Measurements from ENCODE around the gene MYO1E. TPM values are rescaled to one million over a fixed set of nuclear protein-coding genes. Genes with fewer than 3 reads are reported as not detected.

Gene MYO1E
- total and polyA plus RNA-seq, 7 donors, result 20.6 to 92.2 (median 32.1) TPM

- Histone ChIP-seq H3K27me3 (no peaks in the 10 kb centered on the region), H3K36me3 (peaks cover 0 to 40% (median 5%) of the 10 kb centered on the region in 4 donors), H3K4me1 (peaks cover 0 to 15% (median 5%) of the 10 kb centered on the region in 4 donors), H3K4me3 (no peak overlapping the region), H3K9me3 (no peaks in the 10 kb centered on the region), H3K27ac (peak overlapping the region in 2 of 4 donors; percentile 43 to 56)
- WGBS, 2 donors, result 23 to 50% methylated on average over 10 of the region's 10 CpGs
- TF ChIP-seq EP300 (IDR thresholded peaks at IDR 0.05), result no peak
- peak; percentile 14 to 56 (median 48) for TF ChIP-seq CTCF (IDR thresholded peaks at IDR 0.05)
- peak; percentile 66 for DNase-seq
- intact Hi-C loops (cut with DNase I), result loop anchor here (2.0 kb wide), 1 partner anchor 318 kb away; no protein-coding TSS in a partner anchor
Observed at GRCh38 chr15:59174835-59175831, 197.5 kb downstream of the MYO1E start.

DNA sequence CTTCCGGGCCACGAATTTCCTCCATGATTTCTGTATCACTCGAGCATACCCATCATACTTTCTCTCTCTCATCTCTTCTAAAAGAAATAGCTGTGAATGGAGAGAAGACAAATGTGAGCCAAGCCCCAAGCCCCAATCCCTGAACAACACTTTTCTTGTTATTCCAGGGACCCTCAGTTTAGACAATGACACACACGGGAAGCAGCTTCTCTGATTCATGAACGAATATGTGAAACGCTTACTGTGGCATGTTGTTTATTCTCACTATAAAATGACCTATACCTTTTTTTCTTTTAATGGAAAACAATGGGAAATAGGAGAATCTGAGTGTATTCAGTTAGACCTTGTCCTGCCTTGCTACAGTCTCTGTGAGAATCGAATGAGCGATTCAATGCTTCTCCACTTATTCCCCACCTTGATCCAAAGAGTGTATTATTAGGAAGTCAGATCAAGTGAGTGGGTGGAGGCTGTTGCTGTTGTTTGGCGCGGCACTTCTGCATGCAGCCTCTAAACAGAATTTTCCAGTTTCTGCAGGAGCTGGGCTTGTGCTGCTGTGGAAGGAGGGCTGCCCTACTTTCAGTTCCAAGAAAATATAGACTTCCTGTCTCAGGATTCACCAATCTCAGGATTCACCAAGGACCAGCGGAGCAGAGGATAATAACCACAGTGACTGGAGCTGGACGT, 198.4 kb downstream of the MYO1E start:
- DNase-seq, result no peak
- intact Hi-C loops (cut with DNase I), result loop anchor here (2.0 kb wide), 1 partner anchor 319 kb away; no protein-coding TSS in a partner anchor
- H3K36me3 ChIP-seq, result peaks cover 0 to 40% (median 5%) of the 10 kb centered on the region in 4 donors
- H3K27ac ChIP-seq, result peak overlapping the region in 1 of 4 donors; percentile 56
- peaks cover 0 to 23% (median 7%) of the 10 kb centered on the region in 4 donors for H3K4me1 ChIP-seq
- TF ChIP-seq EP300 (IDR thresholded peaks at IDR 0.05) (no peak), POLR2A (IDR thresholded peaks at IDR 0.05) (no peak), POLR2AphosphoS5 (IDR thresholded peaks at IDR 0.05) (no peak), CTCF (IDR thresholded peaks at IDR 0.05) (no peak)
- WGBS, 2 donors, result 88 to 89% methylated on average over 12 of the region's 12 CpGs
- no peaks in the 10 kb centered on the region for H3K9me3 ChIP-seq
- H3K27me3 ChIP-seq, result no peaks in the 10 kb centered on the region
- no peak overlapping the region for H3K4me3 ChIP-seq

DNA sequence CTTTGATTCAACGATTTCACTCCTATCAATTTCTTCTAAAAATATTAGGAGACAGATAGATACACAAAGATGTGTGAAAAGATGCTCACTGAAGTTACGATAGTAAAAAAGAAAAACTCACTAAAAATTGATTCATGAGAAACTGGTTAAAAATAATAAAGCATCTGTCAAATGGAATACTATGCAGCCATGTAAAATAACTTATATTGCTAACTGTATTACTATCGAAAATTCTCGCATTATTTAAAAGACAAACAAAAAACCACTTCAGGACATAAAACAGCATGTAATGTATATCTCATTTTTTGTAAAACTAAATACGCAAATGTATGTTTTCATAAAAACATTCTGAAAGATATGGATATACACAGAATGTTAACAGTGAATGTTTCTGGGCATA, 199.5 kb downstream of the MYO1E start:
- Histone ChIP-seq H3K27ac (no peak overlapping the region), H3K4me1 (peaks cover 0 to 31% (median 10%) of the 10 kb centered on the region in 4 donors), H3K4me3 (no peak overlapping the region), H3K27me3 (no peaks in the 10 kb centered on the region), H3K9me3 (no peaks in the 10 kb centered on the region), H3K36me3 (peaks cover 0 to 36% (median 5%) of the 10 kb centered on the region in 4 donors)
- 96 to 98% methylated on average over 5 of the region's 5 CpGs for WGBS, 2 donors
- no peak for TF ChIP-seq POLR2AphosphoS5 (IDR thresholded peaks at IDR 0.05)
- TF ChIP-seq EP300 (IDR thresholded peaks at IDR 0.05), result no peak
- no peak for TF ChIP-seq CTCF (IDR thresholded peaks at IDR 0.05)
- TF ChIP-seq POLR2A (IDR thresholded peaks at IDR 0.05), result no peak
- intact Hi-C loops (cut with DNase I), result no loop called here
- no peak for DNase-seq

- Histone ChIP-seq H3K27me3 (no peaks in the 10 kb centered on the region), H3K36me3 (peaks cover 0 to 33% (median 3%) of the 10 kb centered on the region in 4 donors), H3K27ac (no peak overlapping the region), H3K4me3 (no peak overlapping the region), H3K9me3 (no peaks in the 10 kb centered on the region), H3K4me1 (peaks cover 0 to 31% (median 10%) of the 10 kb centered on the region in 4 donors)
- DNase-seq, result no peak
- intact Hi-C loops (cut with DNase I), result no loop called here
- TF ChIP-seq POLR2AphosphoS5 (IDR thresholded peaks at IDR 0.05) (no peak), POLR2A (IDR thresholded peaks at IDR 0.05) (no peak), CTCF (IDR thresholded peaks at IDR 0.05) (no peak), EP300 (IDR thresholded peaks at IDR 0.05) (no peak)
- 98% methylated on average over 7 of the region's 7 CpGs for WGBS, 2 donors
Observed at GRCh38 chr15:59172289-59172901, 200.3 kb downstream of the MYO1E start.

Data from sigmoid colon (tissue), 7 donors.